GM21786 (cell line): ENCODE measurements around the gene DENND4C.
A peak's percentile ranks its signal among the peaks of the same experiment; 100 is the strongest.
"Not testable (repeated sequence)": the region's sequence is repeated elsewhere in the genome, so short reads cannot be mapped to it uniquely, and the experiment has no call there.

Source experiments
- ATAC-seq: cut with Tn5 transposase; IDR thresholded peaks from one replicate; pipeline ENCODE4 v1.9.1; 2021; ENCODE audit not compliant: unreplicated experiment

The DENND4C gene

GRCh38 chr9:19369107-19369506, 138.6 kb downstream of the DENND4C start:
- no peak for ATAC-seq

- no peak for ATAC-seq
Measured at GRCh38 chr9:19371942-19372341, 141.4 kb downstream of the DENND4C start.

GRCh38 chr9:19372567-19372966, 142.1 kb downstream of the DENND4C start:
- no peak for ATAC-seq

- no peak for ATAC-seq
Measured at GRCh38 chr9:19373527-19373926, 143.0 kb downstream of the DENND4C start.

- no peak for ATAC-seq
Measured at GRCh38 chr9:19375538-19375937, 145.0 kb downstream of the DENND4C start.

GRCh38 chr9:19376931-19377330, 146.4 kb downstream of the DENND4C start:
- no peak for ATAC-seq

- ATAC-seq = no peak
Measured at GRCh38 chr9:19378164-19378563, 147.7 kb downstream of the DENND4C start.

- ATAC-seq = no peak
Measured at GRCh38 chr9:19378647-19379046, 148.2 kb downstream of the DENND4C start.

GRCh38 chr9:19379283-19379682, 148.8 kb downstream of the DENND4C start:
- ATAC-seq = no peak

- peak; percentile 27 for ATAC-seq
Measured at GRCh38 chr9:19379697-19380046, 149.2 kb downstream of the DENND4C start.

- ATAC-seq = no peak
Measured at GRCh38 chr9:19380826-19381075, 150.3 kb downstream of the DENND4C start.

- no peak for ATAC-seq
Measured at GRCh38 chr9:19381656-19382055, 151.2 kb downstream of the DENND4C start.

- ATAC-seq = not testable (repeated sequence)
Measured at GRCh38 chr9:19385212-19385611, 154.7 kb downstream of the DENND4C start.

GRCh38 chr9:19385786-19386501, 155.5 kb downstream of the DENND4C start:
- no peak for ATAC-seq

GRCh38 chr9:19386502-19387044, 156.1 kb downstream of the DENND4C start:
- ATAC-seq = no peak

GRCh38 chr9:19387317-19387716, 156.8 kb downstream of the DENND4C start:
- no peak for ATAC-seq

- ATAC-seq = not testable (repeated sequence)
Measured at GRCh38 chr9:19389539-19389938, 159.0 kb downstream of the DENND4C start.

- no peak for ATAC-seq
Measured at GRCh38 chr9:19397845-19398244, 167.4 kb downstream of the DENND4C start.

GRCh38 chr9:19403231-19403630, 172.7 kb downstream of the DENND4C start:
- not testable (repeated sequence) for ATAC-seq

GRCh38 chr9:19404283-19405075, 174.0 kb downstream of the DENND4C start:
- no peak for ATAC-seq

- no peak for ATAC-seq
Measured at GRCh38 chr9:19405771-19406170, 175.3 kb downstream of the DENND4C start.

- no peak for ATAC-seq
Measured at GRCh38 chr9:19408316-19408692, 177.8 kb downstream of the DENND4C start.
